ENCODE results near the gene CISD1.

- no peak for TF ChIP-seq CTCF (IDR thresholded peaks at IDR 0.05)
- TF ChIP-seq POLR2A (IDR thresholded peaks at IDR 0.05), result no peak
- no peak for TF ChIP-seq POLR2AphosphoS5 (IDR thresholded peaks at IDR 0.05)
Measured at GRCh38 chr10:58330431-58330830, 61.5 kb downstream of the CISD1 start.
